K562 (cell line): ENCODE data around the gene SETD1B. TPM values are rescaled to one million over a fixed set of nuclear protein-coding genes. Genes with fewer than 3 reads are reported as not detected.

Source experiments
- CEBPB ChIP-seq: fragments of 450-650 bp; IDR thresholded peaks from 2 replicates; pipeline ENCODE4 v1.6.1; 2016; ENCODE audit warnings: missing genetic modification characterization, missing compliant biosample characterization
- ELF1 ChIP-seq: fragments of 200-800 bp; sonication (Bioruptor generic); IDR thresholded peaks from 2 replicates; pipeline ENCODE4 v1.6.1; 2016; ENCODE audit warnings: missing genetic modification characterization, missing compliant biosample characterization
- FUS ChIP-seq: fragments of 200-400 bp; formaldehyde crosslinking; optimal IDR thresholded peaks from 2 replicates; pipeline ENCODE3; 2017; ENCODE audit warnings: low read depth, low read length
- HDGF ChIP-seq: fragments of 450-650 bp; IDR thresholded peaks from 2 replicates; pipeline ENCODE4 v1.6.1; 2016
- KLF1 ChIP-seq: fragments of 450-650 bp; IDR thresholded peaks from 2 replicates; pipeline ENCODE4 v1.6.1; 2016; ENCODE audit warnings: missing genetic modification characterization, missing compliant biosample characterization
- KLF13 ChIP-seq: fragments of 450-650 bp; IDR thresholded peaks from 2 replicates; pipeline ENCODE4 v1.6.1; 2016; ENCODE audit warnings: missing genetic modification characterization, low read depth, mild to moderate bottlenecking, missing compliant biosample characterization, moderate library complexity, borderline replicate concordance
- MAZ ChIP-seq, 2 experiments: fragments of 450-650 bp in 1 of 2; sonication (generic) in 1 of 2; formaldehyde crosslinking; IDR thresholded peaks in 1 of 2; conservative IDR thresholded peaks in 1 of 2; 2 replicates each; pipeline versions ENCODE4 v1.4.0 to v1.5.0; 2020; ENCODE audit warnings: mild to moderate bottlenecking in 1 of 2, missing genetic modification reagents in 1 of 2
- NFYB ChIP-seq: IDR thresholded peaks from 2 replicates; pipeline ENCODE4 v1.6.1; 2011; ENCODE audit warnings: mild to moderate bottlenecking, moderate library complexity; ENCODE audit not compliant: insufficient read length; ENCODE audit errors: extremely low read depth
- NR4A1 ChIP-seq, 2 experiments: fragments of 250-450 bp in 1 of 2; fragments of 450-650 bp in 1 of 2; sonication (Bioruptor Pico) in 1 of 2; IDR thresholded peaks; 2 replicates each; pipeline versions ENCODE4 v1.4.0 to v1.6.1; 2016 to 2020; ENCODE audit warnings: mild to moderate bottlenecking in 2 of 2, missing compliant biosample characterization in 1 of 2, missing genetic modification characterization in 1 of 2, moderate library complexity in 1 of 2
- NRF1 ChIP-seq, 2 experiments: fragments of 450-650 bp; IDR thresholded peaks in 1 of 2; conservative IDR thresholded peaks in 1 of 2; 2 replicates each; pipeline ENCODE4 v1.6.1; 2014; ENCODE audit warnings: mild to moderate bottlenecking in 2 of 2
- ZNF444 ChIP-seq: fragments of 250-450 bp; sonication (Bioruptor Pico); IDR thresholded peaks from 2 replicates; pipeline ENCODE4 v1.4.0; 2020; ENCODE audit warnings: mild to moderate bottlenecking, moderate library complexity
- polyA plus RNA-seq, 8 experiments: library from polyadenylated mRNA; depleted of rRNA in 4 of 8; stranded (reverse) in 5 of 8; unstranded in 3 of 8; fragments of >200 nt; fragmentation: Nextera tagmentation in 2 of 8; fragmentation: Illumina TruSeq in 1 of 8; extraction: Ambion mirVana in 2 of 8; extraction: Trizol in 1 of 8; gene quantifications; 2 replicates each; pipeline versions ENCODE4 v1.2.1 to v1.2.3, GENCODE V29; 2011 to 2014; ENCODE audit warnings: inconsistent platforms in 1 of 8, missing spikeins in 1 of 8
- total RNA-seq, 7 experiments: library from RNA; depleted of rRNA in 6 of 7; stranded (reverse); fragments of >200 nt in 6 of 7; fragmentation: Illumina TruSeq in 2 of 7; extraction: Trizol in 2 of 7; gene quantifications; 2 replicates each; pipeline versions ENCODE4 v1.2.1 to v1.2.3, GENCODE V29; 2011 to 2021; ENCODE audit warnings: low replicate concordance in 1 of 7
- TF ChIP-seq, protein P1 (sequence below): fragments of 450-650 bp; formaldehyde crosslinking; IDR thresholded peaks from 2 replicates; pipeline ENCODE4 v1.4.0; 2020; ENCODE audit warnings: mild to moderate bottlenecking, moderate library complexity
- TF ChIP-seq, protein P2 (sequence below): fragments of 250-450 bp; sonication (Bioruptor Pico); IDR thresholded peaks from 2 replicates; pipeline ENCODE4 v1.8.0; 2022; ENCODE audit warnings: inconsistent platforms
- TF ChIP-seq, protein P3 (sequence below), 2 experiments: fragments of 150-350 bp in 1 of 2; IDR thresholded peaks; 2 replicates each; pipeline ENCODE4 v1.6.1; 2012 to 2016; ENCODE audit warnings: low read depth in 2 of 2, low read length in 2 of 2, mild to moderate bottlenecking in 1 of 2, moderate library complexity in 1 of 2
- TF ChIP-seq, protein P4 (sequence below): sonication (generic); formaldehyde crosslinking; IDR thresholded peaks from 2 replicates; pipeline ENCODE4 v1.8.0; 2022; ENCODE audit warnings: mild to moderate bottlenecking, missing genetic modification reagents
- TF ChIP-seq, protein P5 (sequence below), 3 experiments: IDR thresholded peaks in 2 of 3; conservative IDR thresholded peaks in 1 of 3; 2 replicates each; pipeline ENCODE4 v1.5.1; 2011 to 2012; ENCODE audit warnings: low read length in 3 of 3, mild to moderate bottlenecking in 3 of 3, control low read depth in 2 of 3, improper control_type of control experiment in 1 of 3, inconsistent platforms in 1 of 3, low read depth in 1 of 3, mixed read lengths in 1 of 3, moderate library complexity in 1 of 3; ENCODE audit not compliant: insufficient read depth in 2 of 3

The SETD1B gene
- total and polyA plus RNA-seq, 9 of the 15 experiments (the other 6 are each of a cell fraction or from before 2014, with no cell fraction given) = 0.48 to 26.6 (median 2.3) TPM

DNA sequence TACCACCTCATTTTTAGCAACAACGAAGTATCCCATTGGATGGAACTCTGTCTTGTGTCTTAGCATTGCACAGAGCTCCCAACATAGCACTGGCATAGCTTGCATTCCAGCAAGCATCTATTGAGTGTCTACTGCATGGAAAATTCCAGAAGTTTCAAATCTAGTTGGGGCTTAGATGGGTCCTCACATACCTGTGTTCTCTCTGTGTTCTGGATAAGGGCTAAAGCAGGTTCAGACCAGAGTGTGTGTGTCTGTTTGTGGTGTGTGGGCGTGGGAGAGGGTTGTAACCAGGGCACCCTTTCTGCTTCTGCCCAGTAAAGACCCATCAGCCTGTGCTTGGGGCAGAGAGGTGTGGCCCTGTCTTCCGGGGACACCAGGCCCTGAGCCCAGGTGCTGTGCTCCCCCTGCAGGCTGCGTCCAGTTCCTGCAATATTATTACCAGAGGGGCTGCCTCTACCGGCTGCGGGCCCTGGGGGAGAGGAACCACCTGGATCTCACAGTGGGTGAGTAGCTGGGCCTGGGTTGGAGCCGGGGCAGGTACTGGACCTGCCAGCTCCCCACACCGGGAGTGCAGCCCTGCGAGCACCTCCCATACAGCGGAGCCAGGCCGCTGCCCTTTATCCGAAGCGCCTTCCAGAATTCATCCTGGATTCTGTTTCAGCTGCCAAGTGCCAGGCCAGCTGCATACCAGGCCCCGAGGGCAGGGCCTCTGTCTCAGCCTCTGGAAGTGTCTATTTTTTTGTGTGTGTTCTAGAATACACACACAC, 30.6 kb upstream of the SETD1B start (continued):
- TF ChIP-seq KLF13 (tag) (peak; percentile 81; the same call in 1 of the 2 replicates), FUS (no peak), KLF1 (tag) (no peak), ELF1 (tag) (peak; percentile 72; the same call in 1 of the 2 replicates), NFYB (no peak), NRF1 (conservative IDR thresholded peaks at IDR 0.05 in 1 of 2, IDR thresholded peaks at IDR 0.05 in 1 of 2) (no peak), CEBPB (tag) (no peak), NR4A1 (CRISPR knock-in tag; IDR thresholded peaks at IDR 0.05) (no peak), NR4A1 (tag; IDR thresholded peaks at IDR 0.05) (0 out of 2 replicates have a peak, but pooled peaks have one; percentile 25), HDGF (peak; percentile 81; the same call in 1 of the 2 replicates), MAZ (CRISPR knock-in tag; conservative IDR thresholded peaks at IDR 0.05 in 1 of 2, IDR thresholded peaks at IDR 0.05 in 1 of 2) (peak; percentile 40 to 63; a peak in 2 of 4 replicates), ZNF444 (CRISPR knock-in tag) (no peak)
- TF ChIP-seq, protein P1, sequence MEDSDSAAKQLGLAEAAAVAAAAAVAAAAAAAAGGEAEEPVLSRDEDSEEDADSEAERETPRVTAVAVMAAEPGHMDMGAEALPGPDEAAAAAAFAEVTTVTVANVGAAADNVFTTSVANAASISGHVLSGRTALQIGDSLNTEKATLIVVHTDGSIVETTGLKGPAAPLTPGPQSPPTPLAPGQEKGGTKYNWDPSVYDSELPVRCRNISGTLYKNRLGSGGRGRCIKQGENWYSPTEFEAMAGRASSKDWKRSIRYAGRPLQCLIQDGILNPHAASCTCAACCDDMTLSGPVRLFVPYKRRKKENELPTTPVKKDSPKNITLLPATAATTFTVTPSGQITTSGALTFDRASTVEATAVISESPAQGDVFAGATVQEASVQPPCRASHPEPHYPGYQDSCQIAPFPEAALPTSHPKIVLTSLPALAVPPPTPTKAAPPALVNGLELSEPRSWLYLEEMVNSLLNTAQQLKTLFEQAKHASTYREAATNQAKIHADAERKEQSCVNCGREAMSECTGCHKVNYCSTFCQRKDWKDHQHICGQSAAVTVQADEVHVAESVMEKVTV (CRISPR knock-in tag) = peak; percentile 90
- TF ChIP-seq, protein P2, sequence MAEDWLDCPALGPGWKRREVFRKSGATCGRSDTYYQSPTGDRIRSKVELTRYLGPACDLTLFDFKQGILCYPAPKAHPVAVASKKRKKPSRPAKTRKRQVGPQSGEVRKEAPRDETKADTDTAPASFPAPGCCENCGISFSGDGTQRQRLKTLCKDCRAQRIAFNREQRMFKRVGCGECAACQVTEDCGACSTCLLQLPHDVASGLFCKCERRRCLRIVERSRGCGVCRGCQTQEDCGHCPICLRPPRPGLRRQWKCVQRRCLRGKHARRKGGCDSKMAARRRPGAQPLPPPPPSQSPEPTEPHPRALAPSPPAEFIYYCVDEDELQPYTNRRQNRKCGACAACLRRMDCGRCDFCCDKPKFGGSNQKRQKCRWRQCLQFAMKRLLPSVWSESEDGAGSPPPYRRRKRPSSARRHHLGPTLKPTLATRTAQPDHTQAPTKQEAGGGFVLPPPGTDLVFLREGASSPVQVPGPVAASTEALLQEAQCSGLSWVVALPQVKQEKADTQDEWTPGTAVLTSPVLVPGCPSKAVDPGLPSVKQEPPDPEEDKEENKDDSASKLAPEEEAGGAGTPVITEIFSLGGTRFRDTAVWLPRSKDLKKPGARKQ (CRISPR knock-in tag) = no peak
- TF ChIP-seq, protein P3, sequence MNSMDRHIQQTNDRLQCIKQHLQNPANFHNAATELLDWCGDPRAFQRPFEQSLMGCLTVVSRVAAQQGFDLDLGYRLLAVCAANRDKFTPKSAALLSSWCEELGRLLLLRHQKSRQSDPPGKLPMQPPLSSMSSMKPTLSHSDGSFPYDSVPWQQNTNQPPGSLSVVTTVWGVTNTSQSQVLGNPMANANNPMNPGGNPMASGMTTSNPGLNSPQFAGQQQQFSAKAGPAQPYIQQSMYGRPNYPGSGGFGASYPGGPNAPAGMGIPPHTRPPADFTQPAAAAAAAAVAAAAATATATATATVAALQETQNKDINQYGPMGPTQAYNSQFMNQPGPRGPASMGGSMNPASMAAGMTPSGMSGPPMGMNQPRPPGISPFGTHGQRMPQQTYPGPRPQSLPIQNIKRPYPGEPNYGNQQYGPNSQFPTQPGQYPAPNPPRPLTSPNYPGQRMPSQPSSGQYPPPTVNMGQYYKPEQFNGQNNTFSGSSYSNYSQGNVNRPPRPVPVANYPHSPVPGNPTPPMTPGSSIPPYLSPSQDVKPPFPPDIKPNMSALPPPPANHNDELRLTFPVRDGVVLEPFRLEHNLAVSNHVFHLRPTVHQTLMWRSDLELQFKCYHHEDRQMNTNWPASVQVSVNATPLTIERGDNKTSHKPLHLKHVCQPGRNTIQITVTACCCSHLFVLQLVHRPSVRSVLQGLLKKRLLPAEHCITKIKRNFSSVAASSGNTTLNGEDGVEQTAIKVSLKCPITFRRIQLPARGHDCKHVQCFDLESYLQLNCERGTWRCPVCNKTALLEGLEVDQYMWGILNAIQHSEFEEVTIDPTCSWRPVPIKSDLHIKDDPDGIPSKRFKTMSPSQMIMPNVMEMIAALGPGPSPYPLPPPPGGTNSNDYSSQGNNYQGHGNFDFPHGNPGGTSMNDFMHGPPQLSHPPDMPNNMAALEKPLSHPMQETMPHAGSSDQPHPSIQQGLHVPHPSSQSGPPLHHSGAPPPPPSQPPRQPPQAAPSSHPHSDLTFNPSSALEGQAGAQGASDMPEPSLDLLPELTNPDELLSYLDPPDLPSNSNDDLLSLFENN (IDR thresholded peaks at IDR 0.05; ENCODE audit: low read depth in 2 of 2, low read length in 2 of 2) = peak in 1 of 2 experiments; percentile 29; a peak in 1 of 4 replicates
- TF ChIP-seq, protein P4, sequence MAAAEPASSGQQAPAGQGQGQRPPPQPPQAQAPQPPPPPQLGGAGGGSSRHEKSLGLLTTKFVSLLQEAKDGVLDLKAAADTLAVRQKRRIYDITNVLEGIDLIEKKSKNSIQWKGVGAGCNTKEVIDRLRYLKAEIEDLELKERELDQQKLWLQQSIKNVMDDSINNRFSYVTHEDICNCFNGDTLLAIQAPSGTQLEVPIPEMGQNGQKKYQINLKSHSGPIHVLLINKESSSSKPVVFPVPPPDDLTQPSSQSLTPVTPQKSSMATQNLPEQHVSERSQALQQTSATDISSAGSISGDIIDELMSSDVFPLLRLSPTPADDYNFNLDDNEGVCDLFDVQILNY (CRISPR knock-in tag) = no peak
- TF ChIP-seq, protein P5, sequence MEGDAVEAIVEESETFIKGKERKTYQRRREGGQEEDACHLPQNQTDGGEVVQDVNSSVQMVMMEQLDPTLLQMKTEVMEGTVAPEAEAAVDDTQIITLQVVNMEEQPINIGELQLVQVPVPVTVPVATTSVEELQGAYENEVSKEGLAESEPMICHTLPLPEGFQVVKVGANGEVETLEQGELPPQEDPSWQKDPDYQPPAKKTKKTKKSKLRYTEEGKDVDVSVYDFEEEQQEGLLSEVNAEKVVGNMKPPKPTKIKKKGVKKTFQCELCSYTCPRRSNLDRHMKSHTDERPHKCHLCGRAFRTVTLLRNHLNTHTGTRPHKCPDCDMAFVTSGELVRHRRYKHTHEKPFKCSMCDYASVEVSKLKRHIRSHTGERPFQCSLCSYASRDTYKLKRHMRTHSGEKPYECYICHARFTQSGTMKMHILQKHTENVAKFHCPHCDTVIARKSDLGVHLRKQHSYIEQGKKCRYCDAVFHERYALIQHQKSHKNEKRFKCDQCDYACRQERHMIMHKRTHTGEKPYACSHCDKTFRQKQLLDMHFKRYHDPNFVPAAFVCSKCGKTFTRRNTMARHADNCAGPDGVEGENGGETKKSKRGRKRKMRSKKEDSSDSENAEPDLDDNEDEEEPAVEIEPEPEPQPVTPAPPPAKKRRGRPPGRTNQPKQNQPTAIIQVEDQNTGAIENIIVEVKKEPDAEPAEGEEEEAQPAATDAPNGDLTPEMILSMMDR (IDR thresholded peaks at IDR 0.05 in 2 of 3, conservative IDR thresholded peaks at IDR 0.05 in 1 of 3; ENCODE audit: insufficient read depth in 2 of 3, low read depth in 1 of 3, low read length in 3 of 3) = peak; percentile 95 to 97 (median 96)
